COLO668 (cell line): ENCODE results near the gene USP10.

Experiments used
- DNase-seq: peaks from one replicate; lab custom pipeline; 2025; ENCODE audit not compliant: unreplicated experiment; lab: John Stamatoyannopoulos, UW

Gene USP10

GRCh38 chr16:84800158-84800978 lies 100.6 kb downstream of the USP10 start:
- no peak for DNase-seq

DNA sequence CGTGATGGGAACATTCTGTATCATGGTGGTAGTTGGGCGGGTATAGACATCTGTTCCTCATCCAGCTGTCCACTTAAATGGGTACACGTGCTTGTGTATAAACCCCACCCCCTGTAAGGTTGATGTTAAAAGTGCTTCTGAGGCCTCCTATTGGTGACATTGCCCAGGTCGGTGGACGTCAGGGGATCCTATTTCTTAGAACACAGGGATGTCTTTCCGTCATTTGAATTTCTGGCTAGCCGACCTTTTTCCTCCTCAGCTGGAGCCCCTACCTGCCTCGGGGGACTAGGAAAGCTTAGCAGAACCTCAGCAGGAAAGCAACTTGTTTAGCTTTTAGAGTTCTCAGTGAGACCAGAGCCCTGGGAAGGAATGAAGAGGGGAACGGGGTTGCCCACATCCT lies 103.3 kb downstream of the USP10 start:
- no peak for DNase-seq

DNA sequence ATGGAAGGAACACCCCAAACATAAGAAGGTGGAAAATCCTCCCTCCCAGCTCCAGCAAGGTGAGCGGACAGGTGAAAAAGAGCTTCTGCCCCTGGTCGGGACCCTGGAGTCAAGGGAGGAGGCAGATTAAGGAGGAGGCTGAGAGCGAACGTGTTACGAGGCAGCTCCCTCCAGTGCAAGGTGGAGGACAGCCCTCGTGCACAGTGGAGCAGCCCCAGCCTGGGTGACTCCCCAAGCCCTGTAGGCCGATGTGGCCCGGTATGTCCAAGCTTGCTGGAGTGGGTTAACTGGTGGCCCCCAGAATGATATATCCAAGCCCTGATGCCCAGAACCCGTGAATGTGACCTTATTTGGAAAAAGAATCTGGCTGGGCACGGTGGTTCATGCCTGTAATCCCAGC lies 104.5 kb downstream of the USP10 start:
- DNase-seq: no peak

DNA sequence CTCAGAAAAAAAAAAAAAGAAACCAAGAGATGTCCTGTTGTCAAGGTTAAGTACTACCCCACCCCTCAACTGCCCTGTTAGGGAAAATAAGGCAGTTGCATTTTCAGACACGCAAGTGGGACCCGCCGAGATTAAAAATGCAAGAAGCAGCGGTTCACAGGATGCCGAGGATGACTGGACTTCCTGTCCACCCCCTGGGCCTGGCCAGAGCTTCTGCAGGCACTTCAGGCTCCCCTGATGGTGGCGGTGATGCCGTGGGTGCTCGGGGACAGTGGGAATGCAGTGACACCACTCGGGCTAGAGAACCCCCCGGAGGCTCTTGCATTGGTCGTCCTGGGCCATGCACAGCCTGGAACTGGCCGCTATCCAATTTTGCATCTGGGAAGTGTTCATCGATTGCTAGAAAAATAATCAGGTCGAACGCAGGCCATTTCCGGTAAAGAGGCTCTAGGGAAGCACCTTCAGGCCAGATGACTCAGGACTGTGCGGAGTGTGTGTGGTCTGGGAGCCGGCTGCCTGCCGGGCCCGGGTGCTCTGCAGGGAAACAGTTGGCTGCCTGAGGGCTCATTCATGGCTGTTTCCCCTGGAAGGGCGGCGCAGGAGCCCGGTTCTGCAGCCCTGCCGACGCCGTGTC lies 106.6 kb downstream of the USP10 start:
- DNase-seq: peak; percentile 66

DNA sequence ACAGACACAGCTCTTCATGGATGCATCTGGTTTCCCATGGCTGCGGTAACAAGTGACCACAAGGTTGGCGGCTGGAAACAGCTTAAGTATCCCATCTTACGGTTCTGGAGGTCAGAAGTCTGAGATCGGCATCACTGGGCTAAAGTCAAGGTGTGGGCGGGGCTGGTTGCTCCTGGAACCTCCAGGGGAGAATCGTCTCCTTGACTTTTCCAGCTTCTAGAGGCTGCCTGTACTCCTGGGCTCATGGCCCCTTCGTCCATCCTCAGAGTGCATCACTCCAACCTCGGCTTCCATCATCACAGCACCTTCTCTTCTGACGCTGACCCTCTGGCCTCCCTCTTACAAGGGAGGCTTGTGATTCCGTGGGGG lies 107.1 kb downstream of the USP10 start:
- DNase-seq: no peak

DNA sequence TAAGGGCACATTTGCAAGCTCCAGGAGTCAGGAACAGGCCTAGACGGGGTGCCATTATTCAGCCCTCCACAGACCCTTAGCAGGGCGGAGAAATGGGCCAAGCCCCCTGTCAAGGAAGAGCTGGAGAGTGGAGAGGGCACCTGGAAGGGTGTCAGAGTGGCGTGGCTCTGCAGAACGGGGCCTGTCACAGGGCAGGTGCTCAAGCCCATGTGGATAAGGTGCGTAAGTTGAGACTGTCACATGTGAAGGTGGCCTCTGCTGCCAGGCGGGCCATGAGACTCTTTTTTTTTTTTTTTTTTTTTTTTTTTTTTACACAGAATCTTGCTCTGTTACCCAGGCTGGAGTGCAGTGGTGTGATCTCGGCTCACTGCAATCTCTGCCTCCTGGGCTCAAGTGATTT lies 108.0 kb downstream of the USP10 start:
- DNase-seq: no peak

GRCh38 chr16:84808826-84809225 lies 109.0 kb downstream of the USP10 start:
- DNase-seq: no peak

DNA sequence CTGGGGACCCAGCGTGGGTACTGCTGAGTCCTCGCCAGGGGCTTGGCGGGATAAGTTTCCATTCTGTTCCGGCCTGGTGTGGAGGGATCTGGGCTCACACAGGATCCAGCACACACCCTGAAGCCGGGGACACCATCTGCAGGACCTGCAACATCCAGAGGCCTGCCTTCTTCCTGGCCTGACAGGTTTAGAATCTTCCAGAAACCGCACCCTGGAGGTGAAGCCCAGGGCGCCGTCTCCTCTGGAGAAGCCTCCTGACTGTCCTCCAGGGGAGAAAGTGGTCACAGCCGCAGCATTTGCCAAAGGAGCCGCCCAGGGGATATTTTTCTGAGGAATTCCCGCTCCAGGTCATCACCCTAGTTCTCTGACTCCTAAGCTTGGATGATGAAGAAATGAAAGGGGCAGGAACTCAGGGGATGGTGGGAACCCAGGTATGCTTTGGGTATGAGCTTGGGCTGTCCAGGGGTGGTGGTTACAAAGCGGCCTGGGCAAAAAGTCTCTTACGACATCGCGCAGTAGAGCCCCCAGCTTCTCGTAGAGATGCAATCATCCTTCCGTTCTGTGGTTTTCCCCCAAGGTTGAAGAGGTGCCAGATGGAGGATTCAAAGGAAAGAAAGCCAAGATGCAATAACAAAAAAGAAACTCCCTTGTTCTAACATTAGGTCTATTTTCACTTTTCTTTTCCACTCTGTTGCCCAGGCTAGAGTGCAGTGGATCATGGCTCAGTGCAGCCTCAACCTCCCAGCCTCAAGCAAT lies 110.9 kb downstream of the USP10 start:
- DNase-seq: no peak

DNA sequence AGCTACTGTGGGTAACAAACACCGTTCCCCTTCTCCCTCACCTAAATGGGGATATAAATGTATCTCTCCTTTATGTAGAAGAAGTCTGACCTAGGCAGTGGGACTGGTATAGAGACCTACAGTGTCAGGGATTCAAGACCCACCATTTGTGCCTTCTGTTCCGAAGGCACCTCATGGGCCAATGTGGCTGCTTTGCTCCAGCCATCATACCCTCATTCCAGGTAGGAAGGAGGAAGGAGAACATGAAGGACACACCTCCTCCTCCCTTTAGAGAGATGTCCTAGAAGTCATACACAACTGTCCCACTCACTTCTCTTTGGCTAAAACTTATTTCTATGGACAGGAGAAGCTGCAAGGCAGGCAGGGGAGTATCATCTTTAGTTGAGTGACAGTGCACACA lies 111.7 kb downstream of the USP10 start:
- DNase-seq: no peak

DNA sequence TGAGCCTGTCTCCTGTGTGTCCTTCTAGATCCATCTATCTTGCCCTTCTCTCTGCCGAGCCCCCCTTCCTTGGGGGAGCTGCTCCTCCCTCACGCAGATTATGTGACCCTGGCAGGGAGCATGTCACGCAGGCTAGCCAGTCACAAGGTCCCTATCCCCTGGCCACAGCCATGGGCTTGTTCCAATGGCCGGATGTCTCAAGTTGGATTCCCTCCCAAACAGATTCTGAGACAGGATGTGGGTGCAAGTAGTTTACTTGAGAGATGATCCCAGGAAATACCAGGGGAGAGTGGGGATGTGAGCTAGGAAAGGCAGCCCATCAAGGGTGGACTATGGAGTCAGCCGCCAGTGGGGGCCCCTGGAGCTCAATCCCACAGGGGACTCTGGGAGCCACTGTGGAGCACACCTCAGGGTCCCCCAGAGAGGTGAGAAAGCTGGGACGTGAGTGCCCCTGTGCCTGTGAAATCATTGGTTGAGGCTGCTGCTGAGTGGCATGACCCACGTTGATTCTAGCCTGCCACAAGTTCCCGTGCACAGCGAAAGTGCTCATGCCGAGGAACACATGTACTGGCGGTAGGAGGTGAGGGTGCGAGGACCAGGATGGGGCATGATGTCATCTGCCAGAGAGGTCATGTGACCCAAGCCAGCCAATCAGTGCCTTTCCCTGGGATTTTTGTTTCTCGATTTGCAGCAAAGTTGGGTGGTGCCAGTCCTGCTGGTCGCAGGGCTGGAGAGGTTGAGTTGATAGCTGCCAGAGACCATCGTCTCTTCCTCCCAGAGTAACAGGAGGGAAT lies 113.5 kb downstream of the USP10 start:
- DNase-seq: no peak

DNA sequence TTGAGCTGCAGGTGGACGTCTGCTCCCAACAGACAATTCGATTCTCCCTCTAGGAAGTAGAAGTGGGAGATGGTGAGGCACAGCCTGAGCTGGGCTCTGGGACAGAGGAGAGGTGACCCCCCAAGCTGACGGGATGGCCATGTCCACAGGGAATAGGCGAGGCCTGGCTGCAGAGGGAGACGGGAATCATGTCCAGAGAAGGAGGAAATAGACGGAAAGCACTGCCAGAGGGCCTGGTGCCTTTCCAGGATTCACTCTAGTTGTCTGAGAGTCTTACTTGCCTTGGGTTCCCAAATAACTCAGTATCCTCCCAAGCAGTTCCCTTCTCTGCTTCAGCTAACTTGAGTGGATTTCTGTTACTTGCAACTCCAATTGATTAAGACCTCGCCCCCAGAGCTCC lies 115.7 kb downstream of the USP10 start:
- no peak for DNase-seq

- no peak for DNase-seq
Measured at GRCh38 chr16:84816023-84816422, 116.2 kb downstream of the USP10 start.

DNA sequence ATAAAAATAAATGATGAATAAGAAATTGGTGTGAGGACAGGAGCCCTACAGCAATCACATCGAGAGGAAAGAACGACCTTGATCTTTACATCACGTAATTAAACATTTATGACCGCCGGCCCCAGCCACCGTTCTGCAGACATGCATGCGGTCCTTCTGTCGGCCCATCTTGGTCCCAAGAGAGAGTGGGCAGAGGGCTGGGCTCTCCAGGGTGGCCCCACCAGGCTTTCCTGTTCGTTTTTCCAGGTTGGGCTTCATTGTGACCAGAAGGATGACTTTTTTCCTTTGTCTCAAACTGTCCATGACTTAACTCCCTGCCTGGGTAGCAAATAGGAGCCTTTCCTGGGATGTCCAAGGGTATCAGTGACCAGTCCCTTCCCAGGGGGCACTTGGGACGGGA lies 116.7 kb downstream of the USP10 start:
- DNase-seq: no peak

DNA sequence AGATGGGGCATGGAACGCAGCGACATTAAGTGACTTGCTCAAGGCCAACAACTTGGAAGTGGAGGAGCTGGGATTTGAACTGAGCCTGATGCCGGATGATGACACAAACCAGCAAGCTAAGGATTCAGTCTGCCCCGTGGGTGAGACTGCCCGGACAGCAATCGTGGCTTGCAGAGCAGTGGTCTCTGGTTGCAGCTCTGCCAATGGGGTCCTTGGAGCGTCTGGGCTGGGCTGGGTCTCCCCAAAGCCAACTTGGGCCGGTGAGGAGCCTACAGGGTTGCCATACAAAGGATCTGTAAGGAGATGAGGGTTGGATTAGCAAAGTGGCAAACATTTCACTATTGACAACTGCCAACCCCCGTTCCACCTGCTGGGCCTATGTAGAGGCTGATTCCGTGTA lies 117.4 kb downstream of the USP10 start:
- no peak for DNase-seq

DNA sequence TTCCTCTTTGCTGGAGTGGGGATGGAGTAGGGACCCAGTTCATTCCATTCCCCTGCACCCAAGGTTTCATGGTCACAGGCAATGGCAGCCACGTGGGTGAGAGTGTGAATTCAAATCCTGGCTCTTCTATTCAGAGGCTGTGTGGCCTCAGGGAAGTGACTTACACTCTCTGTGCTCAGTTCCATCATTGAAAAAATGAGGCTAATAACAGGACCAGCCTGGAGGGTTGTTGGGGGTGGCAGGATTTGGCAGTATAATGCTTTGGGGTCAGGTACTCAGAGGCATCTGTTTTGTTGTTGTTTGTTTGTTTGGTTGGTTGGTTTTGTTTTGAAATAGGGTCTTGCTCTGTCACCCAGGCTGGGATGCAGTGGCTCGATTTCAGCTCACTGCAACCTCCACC lies 117.8 kb downstream of the USP10 start:
- DNase-seq: no peak

DNA sequence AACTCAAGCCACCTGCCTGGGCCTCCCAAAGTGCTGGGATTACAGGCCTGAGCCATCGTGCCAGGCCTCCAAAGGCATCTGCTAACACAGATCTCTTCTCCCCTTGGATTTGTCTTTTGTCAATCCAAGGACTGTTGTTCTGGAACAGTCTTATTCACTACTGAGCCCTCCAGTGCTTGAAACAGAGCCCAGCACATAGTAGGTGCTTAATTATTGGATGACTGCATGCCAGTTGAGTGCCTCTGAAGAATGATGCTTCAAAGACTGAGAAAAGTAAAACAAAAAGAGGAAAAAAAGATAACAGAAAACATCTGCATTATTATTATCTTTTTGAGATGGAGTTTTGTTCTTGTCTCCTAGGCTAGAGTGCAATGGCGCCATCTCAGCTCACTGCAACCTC lies 118.3 kb downstream of the USP10 start:
- DNase-seq: no peak

DNA sequence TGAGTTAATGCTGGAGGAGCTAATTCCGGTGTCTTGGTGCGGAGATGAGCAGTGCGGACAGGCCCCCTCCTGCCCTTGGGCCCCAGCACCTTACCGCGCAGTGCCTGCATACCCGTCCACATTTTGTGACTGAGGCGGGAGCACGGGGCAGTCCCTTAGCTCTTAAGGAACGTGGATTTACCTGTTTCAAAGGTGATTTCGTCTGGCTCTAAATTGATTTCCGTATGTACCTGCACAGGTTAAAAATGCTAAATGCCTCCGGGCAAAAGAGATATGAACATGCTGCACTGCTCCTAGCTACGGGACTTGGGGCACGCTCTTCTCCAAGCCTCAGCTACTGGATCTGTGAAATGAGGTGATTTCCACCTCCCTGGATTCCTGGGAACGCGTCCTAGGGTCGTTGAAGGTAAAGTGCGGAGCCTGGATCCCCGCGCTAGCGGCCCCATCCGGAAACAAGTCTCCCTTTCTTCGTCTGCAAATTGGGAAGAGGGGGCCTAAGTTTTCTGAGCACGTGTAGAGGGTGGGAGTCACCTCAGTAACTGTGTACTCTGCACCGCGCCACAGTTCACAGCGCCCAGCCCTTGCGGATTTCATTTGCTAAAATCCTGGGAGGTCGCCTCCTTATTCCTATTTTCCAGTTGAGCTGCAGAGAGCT lies 119.3 kb downstream of the USP10 start:
- DNase-seq: no peak

DNA sequence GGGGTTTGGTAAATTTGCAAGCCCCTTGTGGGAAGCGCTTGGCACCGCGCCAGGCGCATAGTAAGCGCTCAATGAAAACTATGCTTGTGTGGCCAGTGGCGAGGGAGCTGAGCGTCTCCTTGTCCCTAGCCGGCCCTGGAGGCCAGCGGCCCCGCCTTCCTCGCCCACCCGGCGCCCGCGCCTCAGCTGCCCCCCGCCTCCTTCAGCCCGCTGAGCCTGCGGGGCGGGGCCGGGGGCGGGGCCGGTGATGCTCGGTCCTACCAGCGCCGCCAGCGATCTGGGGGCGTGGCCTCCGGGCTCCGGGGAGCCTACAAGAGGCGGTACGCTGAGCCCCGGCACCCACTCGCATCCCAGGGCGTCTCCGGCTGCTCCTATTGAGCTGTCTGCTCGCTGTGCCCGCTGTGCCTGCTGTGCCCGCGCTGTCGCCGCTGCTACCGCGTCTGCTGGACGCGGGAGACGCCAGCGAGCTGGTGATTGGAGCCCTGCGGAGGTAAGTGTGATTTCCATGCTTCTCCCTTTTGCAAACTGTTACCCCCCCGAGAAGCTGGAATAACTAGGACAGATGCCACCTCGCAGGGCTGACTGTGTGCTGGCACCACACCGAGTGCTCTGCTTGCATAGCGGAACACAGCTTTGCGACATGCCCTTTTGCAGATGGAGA lies 120.0 kb downstream of the USP10 start, which contains the start of gene CRISPLD2:
Gene CRISPLD2 (plus strand): TSS at position 342 of the 661 bp plus-strand sequence. CDS start 18,511 bp downstream, outside the sequence.
- peak; percentile 91 for DNase-seq

- no peak for DNase-seq
Measured at GRCh38 chr16:84820305-84820684, 120.5 kb downstream of the USP10 start.

GRCh38 chr16:84820771-84821170 lies 121.0 kb downstream of the USP10 start:
- DNase-seq: no peak
